22Rv1 (cell line): ENCODE data around the gene ZBTB21.

Experiments used
- CTCF ChIP-seq: fragments of 450-650 bp; IDR thresholded peaks from 2 replicates; pipeline ENCODE4 v1.5.1; 2017; ENCODE audit warnings: mild to moderate bottlenecking
- ZFX ChIP-seq: fragments of 450-650 bp; IDR thresholded peaks from 2 replicates; pipeline ENCODE4 v1.6.1; 2017; ENCODE audit warnings: antibody characterized with exemption, borderline replicate concordance

- TF ChIP-seq CTCF (no peak), ZFX (no peak)
Measured at GRCh38 chr21:41974752-41975053, 35.5 kb downstream of the ZBTB21 start.
